HL-60/S4 treated with phorbol 12-myristate 13-acetate at 8.2 ng/mL for 4 days and 3 days (cell line): ENCODE measurements around the gene CLSTN1.

Experiments
- in situ Hi-C: fragments of 300-500 bp; cut with MboI; formaldehyde crosslinking; loops from 2 replicates; pipeline ENCODE4 v1.15.0; 2022; ENCODE audit warnings: low sequenced_read_pairs

CLSTN1 gene

GRCh38 chr1:9735800-9736199, 88.0 kb downstream of the CLSTN1 start:
- in situ Hi-C loops = no loop called here

GRCh38 chr1:9733160-9733789, 90.5 kb downstream of the CLSTN1 start:
- in situ Hi-C loops = no loop called here

GRCh38 chr1:9732123-9732971, 91.4 kb downstream of the CLSTN1 start:
- in situ Hi-C loops = no loop called here

GRCh38 chr1:9731561-9731960, 92.2 kb downstream of the CLSTN1 start:
- in situ Hi-C loops = no loop called here

- in situ Hi-C loops = no loop called here
Observed at GRCh38 chr1:9731051-9731537, 92.7 kb downstream of the CLSTN1 start.

- in situ Hi-C loops = no loop called here
Observed at GRCh38 chr1:9730096-9730901, 93.5 kb downstream of the CLSTN1 start.

- in situ Hi-C loops = no loop called here
Observed at GRCh38 chr1:9729523-9729922, 94.2 kb downstream of the CLSTN1 start.

- in situ Hi-C loops = no loop called here
Observed at GRCh38 chr1:9728451-9729295, 95.1 kb downstream of the CLSTN1 start.

GRCh38 chr1:9726905-9727595, 96.7 kb downstream of the CLSTN1 start:
- in situ Hi-C loops = no loop called here

GRCh38 chr1:9726406-9726805, 97.4 kb downstream of the CLSTN1 start:
- in situ Hi-C loops = no loop called here

- in situ Hi-C loops = no loop called here
Observed at GRCh38 chr1:9724706-9725476, 98.9 kb downstream of the CLSTN1 start.

- in situ Hi-C loops = no loop called here
Observed at GRCh38 chr1:9723926-9724325, 99.8 kb downstream of the CLSTN1 start.

GRCh38 chr1:9723068-9723805, 100.5 kb downstream of the CLSTN1 start:
- in situ Hi-C loops = no loop called here

GRCh38 chr1:9722378-9722749, 101.4 kb downstream of the CLSTN1 start:
- in situ Hi-C loops = no loop called here

GRCh38 chr1:9721606-9722377, 102.0 kb downstream of the CLSTN1 start:
- in situ Hi-C loops = no loop called here

GRCh38 chr1:9720785-9721605, 102.8 kb downstream of the CLSTN1 start:
- in situ Hi-C loops = no loop called here
